WI38 (cell line): ENCODE data around the gene NUDT15.
"Not testable (repeated sequence)": the region's sequence is repeated elsewhere in the genome, so short reads cannot be mapped to it uniquely, and the experiment has no call there.

Experiments used
- H3K4me3 ChIP-seq: 2 replicates; pipeline ENCODE4 v1.5.1; 2011; ENCODE audit warnings: low read depth, mild to moderate bottlenecking, control low read depth, low read length
- CTCF ChIP-seq: IDR thresholded peaks from 2 replicates; pipeline ENCODE4 v1.5.1; 2012; ENCODE audit warnings: low read depth, mild to moderate bottlenecking, control low read depth, low read length

The NUDT15 gene

GRCh38 chr13:48042894-48043293 lies 5.4 kb downstream of the NUDT15 start:
- H3K4me3 ChIP-seq, result no peak overlapping the region
- no peak for TF ChIP-seq CTCF

GRCh38 chr13:48043789-48044503 lies 6.4 kb downstream of the NUDT15 start:
- no peak for TF ChIP-seq CTCF
- H3K4me3 ChIP-seq, result no peak overlapping the region

GRCh38 chr13:48050550-48050949 lies 13.0 kb downstream of the NUDT15 start:
- H3K4me3 ChIP-seq, result no peak overlapping the region
- TF ChIP-seq CTCF, result no peak

- no peak overlapping the region for H3K4me3 ChIP-seq
- no peak for TF ChIP-seq CTCF
These were observed 17.1 kb downstream of the NUDT15 start for GRCh38 chr13:48054601-48055000.

- TF ChIP-seq CTCF, result no peak
- no peak overlapping the region for H3K4me3 ChIP-seq
These were observed 18.2 kb downstream of the NUDT15 start for GRCh38 chr13:48055712-48056111.

GRCh38 chr13:48058536-48058935 lies 21.0 kb downstream of the NUDT15 start:
- H3K4me3 ChIP-seq, result not testable (repeated sequence)

- H3K4me3 ChIP-seq, result not testable (repeated sequence)
These were observed 22.4 kb downstream of the NUDT15 start for GRCh38 chr13:48059951-48060350.

GRCh38 chr13:48066310-48066989 lies 28.9 kb downstream of the NUDT15 start:
- no peak for TF ChIP-seq CTCF
- no peak overlapping the region for H3K4me3 ChIP-seq
